K562 (cell line): ENCODE data around the gene TRA2B. TPM values are rescaled to one million over a fixed set of nuclear protein-coding genes. Genes with fewer than 3 reads are reported as not detected.

Experiments used
- BRD9 ChIP-seq: fragments of 450-650 bp; IDR thresholded peaks from 2 replicates; pipeline ENCODE4 v1.6.1; 2018; ENCODE audit warnings: low read depth; ENCODE audit not compliant: partially characterized antibody
- BRF1 ChIP-seq: IDR thresholded peaks from 3 replicates; pipeline ENCODE4 v1.6.1; 2011; ENCODE audit warnings: borderline replicate concordance, mild to moderate bottlenecking; ENCODE audit not compliant: insufficient read length; ENCODE audit errors: extremely low read depth
- CLOCK ChIP-seq: fragments of 250-450 bp; sonication (Bioruptor Pico); IDR thresholded peaks from 2 replicates; pipeline ENCODE4 v1.4.0; 2020; ENCODE audit warnings: mild to moderate bottlenecking, moderate library complexity, borderline replicate concordance
- DEAF1 ChIP-seq: fragments of 450-650 bp; formaldehyde crosslinking; IDR thresholded peaks from 2 replicates; pipeline ENCODE4 v1.4.0; 2020; ENCODE audit warnings: mild to moderate bottlenecking, moderate library complexity
- FOSL1 ChIP-seq: fragments of 200-800 bp; sonication (Bioruptor generic); conservative IDR thresholded peaks from 2 replicates; pipeline ENCODE4 v1.6.1; 2016; ENCODE audit warnings: missing genetic modification characterization, missing compliant biosample characterization
- MAFK ChIP-seq: IDR thresholded peaks from 2 replicates; pipeline ENCODE4 v1.6.1; 2011; ENCODE audit warnings: low read length, improper control_type of control experiment
- MAX ChIP-seq: sonication (generic); formaldehyde crosslinking; IDR thresholded peaks from 2 replicates; pipeline ENCODE4 v1.9.0; 2022; ENCODE audit warnings: mild to moderate bottlenecking, missing genetic modification reagents
- MEIS2 ChIP-seq: fragments of 450-650 bp; IDR thresholded peaks from 2 replicates; pipeline ENCODE4 v1.6.1; 2014; ENCODE audit warnings: mild to moderate bottlenecking; ENCODE audit not compliant: partially characterized antibody
- TBL1XR1 ChIP-seq, 2 experiments: IDR thresholded peaks; 2 replicates each; pipeline ENCODE4 v1.6.1; 2012; ENCODE audit warnings: improper control_type of control experiment in 2 of 2, low read length in 2 of 2, mild to moderate bottlenecking in 1 of 2
- USF2 ChIP-seq: sonication (generic); formaldehyde crosslinking; IDR thresholded peaks from 2 replicates; pipeline ENCODE4 v1.5.0; 2020; ENCODE audit warnings: missing genetic modification reagents
- ZC3H4 ChIP-seq: sonication (generic); formaldehyde crosslinking; IDR thresholded peaks from 2 replicates; pipeline ENCODE4 v1.9.0; 2021; ENCODE audit warnings: missing genetic modification reagents, borderline replicate concordance
- ZNF232 ChIP-seq: sonication (generic); formaldehyde crosslinking; IDR thresholded peaks from 2 replicates; pipeline ENCODE4 v1.8.0; 2022; ENCODE audit warnings: mild to moderate bottlenecking, missing genetic modification reagents
- ZNF318 ChIP-seq, 2 experiments: fragments of 450-650 bp; IDR thresholded peaks; 2 replicates each; pipeline ENCODE4 v1.6.1; 2016; ENCODE audit warnings: mild to moderate bottlenecking in 2 of 2, borderline replicate concordance in 1 of 2, low read depth in 1 of 2, moderate library complexity in 1 of 2
- ZNF445 ChIP-seq: fragments of 250-450 bp; sonication (Bioruptor Pico); IDR thresholded peaks from 2 replicates; pipeline ENCODE4 v1.4.0; 2020; ENCODE audit warnings: low read depth, mild to moderate bottlenecking, moderate library complexity
- polyA plus RNA-seq, 8 experiments: library from polyadenylated mRNA; depleted of rRNA in 4 of 8; stranded (reverse) in 5 of 8; unstranded in 3 of 8; fragments of >200 nt; fragmentation: Nextera tagmentation in 2 of 8; fragmentation: Illumina TruSeq in 1 of 8; extraction: Ambion mirVana in 2 of 8; extraction: Trizol in 1 of 8; gene quantifications; 2 replicates each; pipeline versions ENCODE4 v1.2.1 to v1.2.3, GENCODE V29; 2011 to 2014; ENCODE audit warnings: inconsistent platforms in 1 of 8, missing spikeins in 1 of 8
- total RNA-seq, 7 experiments: library from RNA; depleted of rRNA in 6 of 7; stranded (reverse); fragments of >200 nt in 6 of 7; fragmentation: Illumina TruSeq in 2 of 7; extraction: Trizol in 2 of 7; gene quantifications; 2 replicates each; pipeline versions ENCODE4 v1.2.1 to v1.2.3, GENCODE V29; 2011 to 2021; ENCODE audit warnings: low replicate concordance in 1 of 7

Gene TRA2B
- total and polyA plus RNA-seq, 9 of the 15 experiments (the other 6 are each of a cell fraction or from before 2014, with no cell fraction given), result 105 to 411 (median 278) TPM

- TF ChIP-seq ZNF318 (IDR thresholded peaks at IDR 0.05; ENCODE audit: borderline replicate concordance in 1 of 2, low read depth in 1 of 2) (peak in 1 of 2 experiments; percentile 54; a peak in 1 of 4 replicates), MAFK (peak; percentile 98), USF2 (CRISPR knock-in tag) (no peak), CLOCK (no peak), TBL1XR1 (IDR thresholded peaks at IDR 0.05; ENCODE audit: low read length in 2 of 2) (0 out of 4 replicates have a peak, but pooled peaks of 1 of the 2 experiments have one; percentile 35), MEIS2 (peak; percentile 72), BRF1 (no peak), ZNF232 (CRISPR knock-in tag) (no peak), DEAF1 (CRISPR knock-in tag) (no peak), FOSL1 (tag) (peak; percentile 92), ZC3H4 (CRISPR knock-in tag) (no peak), BRD9 (no peak), ZNF445 (no peak), MAX (CRISPR knock-in tag) (0 out of 2 replicates have a peak, but pooled peaks have one; percentile 15)
These were observed 37.6 kb downstream of the TRA2B start (continued) for GRCh38 chr3:185900228-185900627.
